B cell (primary cell): ENCODE data around the gene DOCK1. TPM values are rescaled to one million over a fixed set of nuclear protein-coding genes. Genes with fewer than 3 reads are reported as not detected.

ENCODE experiments used
- ATAC-seq: fragments of 200-7000 bp; cut with Tn5 transposase; one replicate; pipeline ENCODE4 v1.10.0; 2021; ENCODE audit warnings: low read depth, mild to moderate bottlenecking, moderate number of reproducible peaks, moderate library complexity
- CTCF ChIA-PET: fragments of 350-600 bp; sonication (Branson Sonifier 250); formaldehyde crosslinking; loops from one replicate; lab custom pipeline; 2021; ENCODE audit warnings: antibody characterized with exemption, inconsistent platforms; lab: Charles Lee
- POLR2A ChIA-PET: fragments of 350-600 bp; sonication (Branson Sonifier 250); formaldehyde crosslinking; loops from one replicate; lab custom pipeline; 2021; ENCODE audit warnings: antibody characterized with exemption; lab: Charles Lee
- DNase-seq: peaks from one replicate; pipeline ENCODE4 v3.0.0; 2013
- H2AFZ ChIP-seq: 2 replicates; pipeline ENCODE4 v1.6.1; 2012; ENCODE audit warnings: mild to moderate bottlenecking, low read depth, low read length; ENCODE audit not compliant: insufficient read depth, poor library complexity, severe bottlenecking
- H3K27ac ChIP-seq, 2 donors: 1 replicate in 1 of 2; 2 replicates in 1 of 2; pipeline ENCODE4 v1.5.1; 2012 to 2013; ENCODE audit warnings: low read length in 2 of 2, mild to moderate bottlenecking in 2 of 2, moderate library complexity in 1 of 2
- H3K27me3 ChIP-seq, 4 experiments: fragments of 200-600 bp in 1 of 4; sonication (generic) in 1 of 4; replicated peaks in 1 of 4; 1 replicate in 2 of 4; 2 replicates in 2 of 4; pipeline versions ENCODE4 v1.6.1 to v1.7.0; 2013 to 2016; ENCODE audit warnings: low read length in 3 of 4, mild to moderate bottlenecking in 2 of 4, mixed read lengths in 1 of 4, moderate library complexity in 1 of 4; ENCODE audit not compliant: insufficient read depth in 4 of 4, control insufficient read depth in 3 of 4; ENCODE audit errors: control extremely low read depth in 1 of 4
- H3K36me3 ChIP-seq, 2 experiments: replicated peaks in 1 of 2; 1 replicate in 1 of 2; 2 replicates in 1 of 2; pipeline versions ENCODE4 v1.6.1 to v1.7.1; 2013; ENCODE audit warnings: low read length in 1 of 2; ENCODE audit not compliant: insufficient read depth in 2 of 2, control insufficient read depth in 1 of 2; ENCODE audit errors: control extremely low read depth in 1 of 2, extremely low read depth in 1 of 2
- H3K4me1 ChIP-seq, 2 donors: fragments of 200-600 bp in 1 of 2; sonication (generic) in 1 of 2; 1 replicate in 1 of 2; 2 replicates in 1 of 2; pipeline versions ENCODE4 v1.5.1 to v1.6.1; 2013 to 2017; ENCODE audit warnings: low read length in 2 of 2; ENCODE audit not compliant: control insufficient read depth in 2 of 2, insufficient read depth in 2 of 2
- H3K4me2 ChIP-seq: replicated peaks from 2 replicates; pipeline ENCODE3; 2012; ENCODE audit warnings: mild to moderate bottlenecking, low read depth, low read length; ENCODE audit not compliant: poor library complexity, severe bottlenecking
- H3K4me3 ChIP-seq, 5 experiments: fragments of 200-600 bp in 1 of 5; sonication (generic) in 1 of 5; 1 replicate in 3 of 5; 2 replicates in 2 of 5; pipeline versions ENCODE4 v1.5.1 to v1.7.0; 2011 to 2016; ENCODE audit warnings: low read length in 4 of 5, mild to moderate bottlenecking in 4 of 5, low read depth in 2 of 5, control low read depth in 1 of 5, moderate library complexity in 1 of 5; ENCODE audit not compliant: insufficient read depth in 1 of 5; ENCODE audit errors: control extremely low read depth in 1 of 5, extremely low read depth in 1 of 5
- H3K79me2 ChIP-seq: fragments of 200-600 bp; sonication (generic); one replicate; pipeline ENCODE4 v1.6.0; 2016; ENCODE audit warnings: low read length; ENCODE audit not compliant: control insufficient read depth, insufficient read depth
- H3K9ac ChIP-seq: fragments of 200-600 bp; sonication (generic); 2 replicates; pipeline ENCODE4 v1.6.1; 2017; ENCODE audit warnings: mild to moderate bottlenecking, low read length, moderate library complexity
- H3K9me3 ChIP-seq, 3 donors: one replicate each; pipeline versions ENCODE4 v1.6.1 to v1.7.1; 2013; ENCODE audit warnings: low read length in 2 of 3; ENCODE audit not compliant: control insufficient read depth in 2 of 3, insufficient read depth in 1 of 3; ENCODE audit errors: control extremely low read depth in 1 of 3
- H4K20me1 ChIP-seq: 2 replicates; pipeline ENCODE4 v1.6.0; 2012; ENCODE audit warnings: mild to moderate bottlenecking, low read length; ENCODE audit not compliant: insufficient read depth, control insufficient read depth, poor library complexity, severe bottlenecking
- H3K27ac Mint-ChIP-seq: one replicate; pipeline ENCODE4 v1.8.0; 2021; ENCODE audit warnings: mixed read lengths
- H3K27me3 Mint-ChIP-seq: one replicate; pipeline ENCODE4 v1.8.0; 2021; ENCODE audit warnings: mixed read lengths
- H3K4me1 Mint-ChIP-seq: one replicate; pipeline ENCODE4 v1.8.0; 2021; ENCODE audit warnings: mixed read lengths
- H3K4me3 Mint-ChIP-seq: one replicate; pipeline ENCODE4 v1.8.0; 2021; ENCODE audit warnings: mixed read lengths
- H3K9me3 Mint-ChIP-seq: one replicate; pipeline ENCODE4 v1.8.0; 2022; ENCODE audit warnings: mixed read lengths; ENCODE audit not compliant: insufficient read depth
- CTCF ChIP-seq: fragments of 200-600 bp; IDR thresholded peaks from one replicate; pipeline ENCODE4 v1.8.0; 2022; ENCODE audit warnings: antibody characterized with exemption, mild to moderate bottlenecking
- EZH2 ChIP-seq: IDR thresholded peaks from 2 replicates; pipeline ENCODE4 v1.6.1; 2012; ENCODE audit warnings: borderline replicate concordance, low read depth, mild to moderate bottlenecking, moderate library complexity, low read length; ENCODE audit not compliant: insufficient read depth, poor library complexity, severe bottlenecking
- WGBS: methylation state at CpG from one replicate; pipeline ENCODE4 v1.1.5; 2013; ENCODE audit warnings: missing lambda C conversion rate; ENCODE audit not compliant: insufficient coverage; 5-methylcytosine and 5-hydroxymethylcytosine counted together
- intact Hi-C: fragments of 100-400 bp; cut with micrococcal nuclease; formaldehyde crosslinking; loops from one replicate; pipeline ENCODE4 v1.10.0; 2022
- polyA plus RNA-seq: library from polyadenylated mRNA; depleted of rRNA; stranded (reverse); fragments of >200 nt; gene quantifications from 2 replicates; pipeline ENCODE4 v1.2.3, GENCODE V29; 2012
- total RNA-seq, 2 donors: library from RNA; stranded (reverse); fragments of 120-200 nt in 1 of 2; gene quantifications; 1 replicate in 1 of 2; 2 replicates in 1 of 2; pipeline versions ENCODE4 v1.2.3 to v1.2.4, GENCODE V29; 2013 to 2022

Gene DOCK1
- total and polyA plus RNA-seq, 2 donors (not counting 1 experiment from before 2014, with no cell fraction given): not detected

DNA sequence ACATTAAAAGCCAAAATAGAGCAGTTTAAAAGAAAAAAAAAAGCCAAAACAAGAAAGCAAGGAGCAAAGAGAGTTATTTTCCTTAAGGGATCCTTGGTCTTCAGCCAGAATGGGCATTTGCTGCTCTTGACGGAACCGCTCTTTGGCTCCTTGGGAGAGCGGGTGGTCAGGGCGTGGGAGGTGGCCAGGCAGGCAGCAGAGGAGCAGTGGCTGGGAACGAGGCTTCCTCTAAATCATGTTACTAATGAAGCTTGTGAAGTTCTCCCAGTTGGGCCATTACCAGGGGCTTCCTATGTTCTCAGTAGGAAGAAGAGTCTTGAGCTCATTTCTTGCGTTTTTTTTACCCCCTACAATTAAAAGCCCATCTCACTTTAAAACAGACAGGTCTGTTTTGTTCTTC, 116.6 kb downstream of the DOCK1 start:
- no peak overlapping the region for H3K4me2 ChIP-seq
- no peaks in the 10 kb centered on the region for H4K20me1 ChIP-seq
- intact Hi-C loops: no loop called here
- DNase-seq (no peak), ATAC-seq (no peak)
- no peaks in the 10 kb centered on the region for H3K9me3 ChIP-seq
- Mint-ChIP-seq H3K27ac (no peak overlapping the region), H3K4me1 (no peaks in the 10 kb centered on the region), H3K9me3 (peaks cover 2% of the 10 kb centered on the region), H3K4me3 (no peak overlapping the region), H3K27me3 (no peaks in the 10 kb centered on the region)
- no peak overlapping the region for H3K9ac ChIP-seq
- TF ChIP-seq CTCF (no peak), EZH2 (no peak)
- ChIA-PET POLR2A (no interaction called here), CTCF (no interaction called here)
- 100% methylated on average over 2 of the region's 6 CpGs for WGBS
- H3K79me2 ChIP-seq: no peaks in the 10 kb centered on the region
- H3K4me1 ChIP-seq: no peaks in the 10 kb centered on the region
- no peak overlapping the region for H3K27ac ChIP-seq
- H3K27me3 ChIP-seq: no peaks in the 10 kb centered on the region
- no peaks in the 10 kb centered on the region for H3K36me3 ChIP-seq
- no peak overlapping the region for H3K4me3 ChIP-seq
- no peak overlapping the region for H2AFZ ChIP-seq

DNA sequence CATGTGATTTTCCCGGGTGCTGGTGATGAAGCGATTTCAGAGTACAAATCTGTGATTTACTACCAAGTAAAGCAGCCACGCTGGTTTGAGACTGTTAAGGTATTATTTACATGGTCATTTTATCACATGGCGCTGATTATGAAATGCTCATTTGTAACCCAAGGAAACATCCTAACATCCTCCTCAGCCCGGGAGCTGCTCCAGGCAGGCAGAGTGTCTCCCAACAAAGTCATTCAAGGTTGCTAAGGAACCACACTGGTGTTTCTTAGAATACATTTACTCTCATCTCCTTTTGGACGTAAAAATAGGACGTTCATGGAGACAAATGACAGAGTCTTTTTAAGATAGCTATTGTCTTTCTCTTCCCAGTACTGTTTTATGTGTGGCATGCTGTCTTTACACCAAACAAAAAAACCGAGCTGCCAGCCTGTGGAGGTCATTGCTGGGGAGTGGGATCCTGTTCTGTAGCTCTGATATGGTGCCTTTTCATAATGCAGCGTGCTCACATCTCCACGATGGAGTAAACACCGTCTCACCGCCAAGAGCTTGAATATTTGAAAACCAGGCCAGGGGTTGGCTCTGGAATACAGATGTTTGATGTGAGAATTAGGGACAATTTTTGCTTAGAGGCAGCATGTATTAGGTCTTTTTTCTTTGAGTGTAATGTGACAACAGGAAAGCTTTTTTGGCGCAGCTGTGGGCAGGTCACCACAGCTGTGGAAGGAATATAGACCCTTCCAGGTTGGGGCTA, 119.6 kb downstream of the DOCK1 start:
- ChIA-PET POLR2A (no interaction called here), CTCF (no interaction called here)
- Histone ChIP-seq H3K9ac (no peak overlapping the region), H3K79me2 (no peaks in the 10 kb centered on the region), H3K4me2 (no peak overlapping the region), H4K20me1 (no peaks in the 10 kb centered on the region), H3K9me3 (peaks cover 0 to 4% (median 0%) of the 10 kb centered on the region in 3 donors), H3K4me3 (no peak overlapping the region), H2AFZ (no peak overlapping the region), H3K27me3 (no peaks in the 10 kb centered on the region), H3K27ac (no peak overlapping the region), H3K4me1 (no peaks in the 10 kb centered on the region), H3K36me3 (no peaks in the 10 kb centered on the region)
- 84% methylated on average over 8 of the region's 13 CpGs for WGBS
- no peak for TF ChIP-seq CTCF
- TF ChIP-seq EZH2: no peak
- no peaks in the 10 kb centered on the region for H3K4me1 Mint-ChIP-seq
- peaks cover 2% of the 10 kb centered on the region for H3K9me3 Mint-ChIP-seq
- intact Hi-C loops: no loop called here
- no peaks in the 10 kb centered on the region for H3K27me3 Mint-ChIP-seq
- H3K27ac Mint-ChIP-seq: no peak overlapping the region
- ATAC-seq: no peak
- DNase-seq: no peak
- no peak overlapping the region for H3K4me3 Mint-ChIP-seq
